Pancreas (tissue), 10 donors: ENCODE results near the gene OTUD3. TPM values are rescaled to one million over a fixed set of nuclear protein-coding genes. Genes with fewer than 3 reads are reported as not detected.

Experiments
- ATAC-seq, 4 donors: fragments of 200-7000 bp; cut with Tn5 transposase; one replicate each; pipeline versions ENCODE4 v1.8.0 to v1.9.1; 2020; ENCODE audit warnings: mild to moderate bottlenecking in 4 of 4, moderate library complexity in 4 of 4
- DNase-seq, 6 donors: peaks; one replicate each; pipeline ENCODE4 v3.0.0-alpha.2; 2020
- FAIRE-seq: peaks from 2 replicates; lab custom pipeline; 2012; peaks lifted over from hg19 to GRCh38; lab: Jason Lieb, UNC
- H3K27ac ChIP-seq, 4 donors: fragments of 200-600 bp; sonication (generic); 1 replicate in 3 of 4; 2 replicates in 1 of 4; pipeline versions ENCODE4 v1.5.0 to v1.8.0; 2020
- H3K27me3 ChIP-seq, 4 donors: fragments of 200-600 bp; one replicate each; pipeline ENCODE4 v1.8.0; 2021
- H3K36me3 ChIP-seq, 3 donors: fragments of 200-600 bp; sonication (generic) in 1 of 3; one replicate each; pipeline versions ENCODE4 v1.5.0 to v1.8.0; 2020 to 2021
- H3K4me1 ChIP-seq, 3 donors: fragments of 200-600 bp; one replicate each; pipeline ENCODE4 v1.8.0; 2021
- H3K4me3 ChIP-seq, 4 donors: fragments of 200-600 bp; sonication (generic) in 2 of 4; one replicate each; pipeline versions ENCODE4 v1.5.0 to v1.8.0; 2020 to 2021
- H3K9me3 ChIP-seq, 4 donors: fragments of 200-600 bp; one replicate each; pipeline ENCODE4 v1.8.0; 2021
- WGBS, 2 donors: extraction: QIAGEN DNeasy Blood & Tissue Kit; methylation state at CpG; one replicate each; pipeline ENCODE4 v1.1.7; 2013; 5-methylcytosine and 5-hydroxymethylcytosine counted together
- intact Hi-C, 3 donors: fragments of 100-400 bp; cut with DNase I; formaldehyde crosslinking; loops; one replicate each; pipeline versions ENCODE4 v1.11.1 to v1.14.2; 2022
- polyA plus RNA-seq, 2 donors: library from polyadenylated mRNA; stranded (reverse); fragments of 200-250 nt; gene quantifications; one replicate each; pipeline ENCODE4 v1.2.3, GENCODE V29; 2013
- total RNA-seq, 6 donors: library from RNA; stranded (reverse); fragmentation: NEBNext Ultra II Directional in 4 of 6; extraction: Animal tissue kit (Norgen Biotek cat#: 25700) in 4 of 6; gene quantifications; one replicate each; pipeline versions ENCODE4 v1.2.1 to v1.2.4, GENCODE V29; 2021 to 2023
- TF ChIP-seq, protein P1 (sequence below), 4 donors: fragments of 200-600 bp; sonication (generic) in 3 of 4; IDR thresholded peaks; one replicate each; pipeline versions ENCODE4 v1.5.0 to v1.8.0; 2021; ENCODE audit warnings: antibody characterized with exemption in 4 of 4
- donor health status: healthy with polysubstance abuse.
- donor health status: DM: no; HTN: no; CAD: no; lungs with moderate emphysema.
- donor health status: DM: no; HTN: no; CAD: no.
- donor health status: control.
- donor health status: control.
- donor health status: Bipolar disorder and iron deficiency.
- donor health status: DM: yes; HTN: yes; CAD: no.
- donor health status: DM: no; HTN: no; CAD: no.
- donor health status: DM: no; HTN: no; CAD: no.
- donor health status: DM: yes; HTN: yes; CAD: no.

OTUD3 gene
- total and polyA plus RNA-seq, 8 donors, result 2.0 to 4.1 (median 3.2) TPM

- FAIRE-seq (no peak), DNase-seq (no peak), ATAC-seq (peak in 3 of 4 donors; percentile 34 to 79 (median 66))
- no peaks in the 10 kb centered on the region for H3K9me3 ChIP-seq
- no peak overlapping the region for H3K27ac ChIP-seq
- peaks cover 0 to 5% (median 0%) of the 10 kb centered on the region in 3 donors for H3K4me1 ChIP-seq
- H3K4me3 ChIP-seq, result no peak overlapping the region
- H3K36me3 ChIP-seq, result no peaks in the 10 kb centered on the region
- H3K27me3 ChIP-seq, result no peaks in the 10 kb centered on the region
- 71 to 73% methylated on average over 2 of the region's 2 CpGs for WGBS, 2 donors
- intact Hi-C loops, result no loop called here
- TF ChIP-seq, protein P1, sequence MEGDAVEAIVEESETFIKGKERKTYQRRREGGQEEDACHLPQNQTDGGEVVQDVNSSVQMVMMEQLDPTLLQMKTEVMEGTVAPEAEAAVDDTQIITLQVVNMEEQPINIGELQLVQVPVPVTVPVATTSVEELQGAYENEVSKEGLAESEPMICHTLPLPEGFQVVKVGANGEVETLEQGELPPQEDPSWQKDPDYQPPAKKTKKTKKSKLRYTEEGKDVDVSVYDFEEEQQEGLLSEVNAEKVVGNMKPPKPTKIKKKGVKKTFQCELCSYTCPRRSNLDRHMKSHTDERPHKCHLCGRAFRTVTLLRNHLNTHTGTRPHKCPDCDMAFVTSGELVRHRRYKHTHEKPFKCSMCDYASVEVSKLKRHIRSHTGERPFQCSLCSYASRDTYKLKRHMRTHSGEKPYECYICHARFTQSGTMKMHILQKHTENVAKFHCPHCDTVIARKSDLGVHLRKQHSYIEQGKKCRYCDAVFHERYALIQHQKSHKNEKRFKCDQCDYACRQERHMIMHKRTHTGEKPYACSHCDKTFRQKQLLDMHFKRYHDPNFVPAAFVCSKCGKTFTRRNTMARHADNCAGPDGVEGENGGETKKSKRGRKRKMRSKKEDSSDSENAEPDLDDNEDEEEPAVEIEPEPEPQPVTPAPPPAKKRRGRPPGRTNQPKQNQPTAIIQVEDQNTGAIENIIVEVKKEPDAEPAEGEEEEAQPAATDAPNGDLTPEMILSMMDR (IDR thresholded peaks at IDR 0.05), result no peak
Observed at GRCh38 chr1:19861034-19861433, 21.2 kb upstream of the OTUD3 start.

- Histone ChIP-seq H3K4me1 (peaks cover 0 to 5% (median 0%) of the 10 kb centered on the region in 3 donors), H3K9me3 (no peaks in the 10 kb centered on the region), H3K4me3 (no peak overlapping the region), H3K36me3 (no peaks in the 10 kb centered on the region), H3K27ac (no peak overlapping the region), H3K27me3 (no peaks in the 10 kb centered on the region)
- TF ChIP-seq, protein P1 (IDR thresholded peaks at IDR 0.05), result no peak
- intact Hi-C loops, result no loop called here
- FAIRE-seq (no peak), DNase-seq (no peak), ATAC-seq (no peak)
- 84 to 100% methylated on average over 1 of the region's 1 CpG for WGBS, 2 donors
Observed at GRCh38 chr1:19861842-19862530, 20.2 kb upstream of the OTUD3 start.

DNA sequence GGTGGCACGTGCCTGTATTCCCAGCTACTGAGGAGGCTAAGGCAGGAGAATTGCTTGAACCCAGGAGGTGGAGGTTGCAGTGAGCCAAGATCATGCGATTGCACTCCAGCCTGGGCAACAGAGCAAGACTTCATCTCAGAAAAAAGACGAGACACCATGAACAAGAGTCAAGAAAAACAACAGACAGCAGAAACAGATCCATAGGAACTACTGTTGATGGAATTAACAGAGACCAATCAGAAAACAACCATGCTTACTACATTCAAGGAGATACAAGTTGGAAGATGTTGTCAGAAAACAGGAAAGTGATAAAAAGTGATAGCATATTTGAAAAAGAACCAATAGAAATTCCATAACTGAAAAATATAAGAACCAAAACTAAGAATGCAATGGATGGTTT lies 19.3 kb upstream of the OTUD3 start:
- Histone ChIP-seq H3K9me3 (no peaks in the 10 kb centered on the region), H3K36me3 (no peaks in the 10 kb centered on the region), H3K4me1 (peaks cover 0 to 5% (median 0%) of the 10 kb centered on the region in 3 donors), H3K27me3 (no peaks in the 10 kb centered on the region), H3K27ac (no peak overlapping the region), H3K4me3 (no peak overlapping the region)
- 80 to 86% methylated on average over 3 of the region's 3 CpGs for WGBS, 2 donors
- ATAC-seq (no peak), DNase-seq (no peak), FAIRE-seq (no peak)
- TF ChIP-seq, protein P1 (IDR thresholded peaks at IDR 0.05), result no peak
- intact Hi-C loops, result no loop called here

GRCh38 chr1:19864570-19865160 lies 17.5 kb upstream of the OTUD3 start:
- no peak for ATAC-seq
- no peak for FAIRE-seq
- H3K4me3 ChIP-seq, result no peak overlapping the region
- H3K9me3 ChIP-seq, result no peaks in the 10 kb centered on the region
- TF ChIP-seq, protein P1 (IDR thresholded peaks at IDR 0.05), result no peak
- no peaks in the 10 kb centered on the region for H3K27me3 ChIP-seq
- peaks cover 0 to 5% (median 0%) of the 10 kb centered on the region in 3 donors for H3K4me1 ChIP-seq
- DNase-seq, result no peak
- no peak overlapping the region for H3K27ac ChIP-seq
- no peaks in the 10 kb centered on the region for H3K36me3 ChIP-seq
- 85 to 89% methylated on average over 1 of the region's 1 CpG for WGBS, 2 donors
- intact Hi-C loops, result no loop called here

- Histone ChIP-seq H3K36me3 (no peaks in the 10 kb centered on the region), H3K9me3 (no peaks in the 10 kb centered on the region), H3K27ac (no peak overlapping the region), H3K27me3 (no peaks in the 10 kb centered on the region), H3K4me1 (peaks cover 0 to 5% (median 0%) of the 10 kb centered on the region in 3 donors), H3K4me3 (no peak overlapping the region)
- no peak for FAIRE-seq
- no peak for DNase-seq
- TF ChIP-seq, protein P1 (IDR thresholded peaks at IDR 0.05), result no peak
- intact Hi-C loops, result no loop called here
- 69 to 88% methylated on average over 1 of the region's 1 CpG for WGBS, 2 donors
- no peak for ATAC-seq
Observed at GRCh38 chr1:19866029-19866428, 16.2 kb upstream of the OTUD3 start.
